Erythroblast (primary cell): ENCODE data around the gene TSGA10.

Experiments
- DNase-seq, 2 experiments: peaks; one replicate each; lab custom pipeline; 2025; lab: John Stamatoyannopoulos, UW
- GATA1 ChIP-seq: IDR thresholded peaks from 2 replicates; pipeline ENCODE4 v1.6.1; 2011; ENCODE audit warnings: low read depth, mild to moderate bottlenecking, control low read depth, low read length, moderate library complexity
- POLR2A ChIP-seq: IDR thresholded peaks from 2 replicates; pipeline ENCODE4 v1.6.1; 2011; ENCODE audit warnings: mild to moderate bottlenecking, low read length

Gene TSGA10

DNA sequence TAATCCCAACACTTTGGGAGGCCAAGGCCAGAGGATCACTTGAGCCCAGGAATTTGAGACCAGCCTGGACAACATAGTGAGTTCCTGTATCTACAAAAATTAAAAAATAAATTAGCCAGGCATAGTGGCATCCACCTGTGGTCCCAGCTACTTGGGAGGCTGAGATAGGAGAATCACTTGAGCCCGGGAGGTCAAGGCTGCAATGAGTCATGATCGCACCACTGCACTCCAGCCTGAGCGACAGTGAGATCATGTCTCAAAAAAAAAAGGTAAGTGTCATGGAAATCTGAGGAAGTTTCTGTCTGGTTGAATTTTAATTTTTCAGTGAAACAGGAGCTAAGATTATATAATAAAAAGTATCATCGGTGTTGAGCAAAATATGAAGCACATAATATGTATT lies 15.7 kb downstream of the TSGA10 start:
- peak; percentile 17 to 46 for DNase-seq
- TF ChIP-seq POLR2A (no peak), GATA1 (no peak)

DNA sequence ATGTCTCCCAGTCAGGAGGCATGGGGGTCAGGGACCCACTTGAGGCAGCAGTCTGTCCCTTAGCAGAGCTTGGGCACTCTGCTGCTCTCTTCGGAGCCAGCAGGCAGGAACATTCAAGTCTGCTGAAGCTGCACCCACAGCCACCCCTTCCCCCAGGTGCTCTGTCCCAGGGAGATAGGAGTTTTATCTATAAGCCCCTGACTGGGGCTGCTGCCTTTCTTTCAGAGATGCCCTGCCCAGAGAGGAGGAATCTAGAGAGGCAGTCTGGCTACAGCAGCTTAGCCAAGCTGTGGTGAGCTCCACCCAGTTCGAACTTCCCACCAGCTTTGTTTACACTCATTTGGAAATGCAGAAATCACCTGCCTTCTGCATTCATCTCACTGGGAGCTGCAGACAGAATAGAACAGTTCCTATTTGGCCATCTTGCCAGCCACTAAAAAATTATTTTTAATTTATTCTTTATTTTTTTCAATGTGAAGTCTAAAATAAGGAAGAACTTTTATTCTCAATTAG lies 19.6 kb downstream of the TSGA10 start:
- TF ChIP-seq POLR2A = peak; percentile 48
- DNase-seq = peak; percentile 68 to 86

- DNase-seq = no peak
- no peak for TF ChIP-seq POLR2A
- TF ChIP-seq GATA1 = no peak
These were observed 26.8 kb downstream of the TSGA10 start for GRCh38 chr2:99127981-99128380.

- TF ChIP-seq POLR2A (no peak), GATA1 (no peak)
- DNase-seq = no peak
These were observed 42.1 kb downstream of the TSGA10 start for GRCh38 chr2:99112617-99113016.

GRCh38 chr2:99111945-99112344 lies 42.8 kb downstream of the TSGA10 start:
- TF ChIP-seq GATA1 = no peak
- DNase-seq = no peak

DNA sequence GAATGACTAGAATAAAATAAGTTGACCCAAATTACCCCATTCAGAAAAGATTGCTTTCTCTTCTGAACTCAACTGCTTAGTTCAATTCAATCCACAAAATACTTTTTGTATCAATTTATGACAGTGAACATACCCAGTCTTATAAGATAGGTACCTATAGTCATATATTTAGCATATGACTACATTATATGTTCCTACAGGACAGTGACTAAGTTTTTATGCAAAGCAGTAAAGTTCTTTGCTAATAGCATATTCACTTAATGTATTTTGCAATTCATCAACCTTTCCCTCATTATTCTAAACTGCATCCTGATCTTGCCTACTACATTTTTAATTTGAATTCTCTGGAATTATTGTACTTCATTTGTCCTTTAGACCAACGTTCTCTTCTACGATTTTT lies 43.5 kb downstream of the TSGA10 start:
- TF ChIP-seq GATA1 (no peak), POLR2A (no peak)
- DNase-seq = no peak

DNA sequence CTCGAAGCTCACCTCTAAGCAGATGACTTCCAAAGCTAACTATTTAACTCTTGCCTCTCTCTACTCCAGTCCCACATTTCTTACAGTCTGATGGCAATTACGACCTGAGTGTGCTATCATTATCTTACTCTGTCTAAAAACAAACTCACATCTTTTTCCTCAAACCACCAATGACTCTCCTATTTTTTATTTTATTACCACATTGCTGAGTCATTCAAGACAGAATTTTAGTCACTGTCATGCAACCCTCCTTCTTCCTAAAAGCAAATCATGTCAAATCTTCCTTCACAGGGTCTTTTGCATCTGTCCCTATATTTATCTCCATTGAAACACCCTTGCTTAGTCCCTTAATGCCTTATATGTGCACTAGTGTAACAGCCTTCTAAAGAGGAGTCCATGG lies 47.8 kb downstream of the TSGA10 start:
- TF ChIP-seq POLR2A = no peak
- TF ChIP-seq GATA1 = no peak
- peak; percentile 55 to 63 for DNase-seq

- DNase-seq = peak in 1 of 2 experiments; percentile 40
- TF ChIP-seq POLR2A = no peak
- no peak for TF ChIP-seq GATA1
These were observed 50.7 kb downstream of the TSGA10 start for GRCh38 chr2:99104006-99104405.

- DNase-seq = peak; percentile 7 to 10
- no peak for TF ChIP-seq POLR2A
- TF ChIP-seq GATA1 = no peak
These were observed 53.0 kb downstream of the TSGA10 start for GRCh38 chr2:99101697-99102096.

DNA sequence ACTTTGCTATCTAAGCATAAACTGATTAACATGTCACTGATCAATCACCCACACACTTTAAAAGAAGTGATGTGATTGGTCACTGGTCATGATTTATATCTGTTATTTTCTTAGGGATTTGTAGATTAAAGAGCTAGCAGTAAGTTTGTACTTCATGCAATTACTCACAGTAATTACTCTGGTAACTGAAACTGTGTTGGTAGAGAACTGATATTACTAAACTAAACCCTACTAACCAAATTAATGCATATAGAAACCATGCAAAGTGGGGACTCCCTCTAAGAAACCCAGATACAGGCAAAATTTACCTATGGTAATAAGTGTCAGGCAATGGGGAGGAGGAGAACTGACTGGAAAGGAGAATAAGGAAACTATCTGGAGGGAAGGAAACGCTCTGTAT lies 58.0 kb downstream of the TSGA10 start:
- DNase-seq = no peak
- TF ChIP-seq GATA1 = no peak
- TF ChIP-seq POLR2A = no peak

DNA sequence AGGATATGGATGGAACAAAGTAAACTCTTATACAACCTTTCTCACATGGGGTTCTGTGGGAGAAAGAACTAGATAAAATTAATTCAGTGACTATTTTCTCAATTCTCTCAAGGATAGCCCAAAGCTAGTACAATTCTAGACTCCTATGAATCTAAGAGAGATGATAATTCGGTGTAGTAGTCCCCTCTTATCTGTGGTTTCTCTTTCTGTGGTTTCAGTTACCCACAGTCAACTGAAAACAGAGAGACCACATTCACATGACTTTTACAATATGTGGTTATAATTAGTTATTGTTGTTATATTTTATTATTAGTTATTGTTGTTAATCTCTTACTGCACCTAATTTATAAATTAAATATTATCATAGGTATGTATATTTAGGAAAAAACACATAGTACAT lies 66.7 kb downstream of the TSGA10 start:
- DNase-seq = peak; percentile 19 to 36
- TF ChIP-seq POLR2A (no peak), GATA1 (no peak)

DNA sequence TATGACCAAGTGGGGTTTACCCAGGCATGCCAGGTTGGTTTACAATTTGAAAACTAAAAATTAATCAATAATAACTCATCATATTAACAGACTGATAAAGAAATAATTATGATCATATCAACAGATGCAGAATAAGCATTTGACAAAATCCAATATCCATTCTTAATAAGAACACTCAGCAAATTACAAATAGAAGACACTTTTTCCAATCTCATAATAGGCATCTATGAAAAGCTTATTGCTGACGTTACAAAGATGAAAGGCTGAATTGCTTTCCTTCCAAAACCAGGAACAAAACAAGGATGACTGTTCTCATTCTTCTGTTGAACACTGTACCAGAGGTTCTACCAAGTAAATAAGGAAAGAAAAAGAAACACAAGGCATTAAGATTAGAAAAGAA lies 68.4 kb downstream of the TSGA10 start:
- DNase-seq = no peak
- TF ChIP-seq POLR2A (no peak), GATA1 (no peak)

DNA sequence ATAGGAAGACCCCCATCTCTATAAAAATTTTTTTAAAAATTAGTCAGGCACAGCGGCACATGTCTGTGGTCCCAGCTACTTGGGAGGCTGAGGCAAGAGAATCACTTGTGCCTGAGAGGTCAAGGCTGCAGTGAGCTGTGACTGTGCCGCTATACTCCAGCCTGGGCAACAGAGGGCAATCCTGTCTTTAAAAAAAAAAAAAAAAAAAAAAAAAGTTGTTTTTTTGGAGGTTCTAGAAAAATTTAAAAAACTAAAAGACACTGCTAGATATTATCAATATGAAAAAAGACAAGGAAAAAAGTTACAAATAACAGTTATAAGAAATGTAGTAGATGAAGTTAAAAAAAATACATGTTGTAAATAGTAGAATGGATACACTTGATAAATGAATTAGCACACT lies 69.3 kb downstream of the TSGA10 start:
- no peak for TF ChIP-seq POLR2A
- peak; percentile 59 to 66 for DNase-seq

DNA sequence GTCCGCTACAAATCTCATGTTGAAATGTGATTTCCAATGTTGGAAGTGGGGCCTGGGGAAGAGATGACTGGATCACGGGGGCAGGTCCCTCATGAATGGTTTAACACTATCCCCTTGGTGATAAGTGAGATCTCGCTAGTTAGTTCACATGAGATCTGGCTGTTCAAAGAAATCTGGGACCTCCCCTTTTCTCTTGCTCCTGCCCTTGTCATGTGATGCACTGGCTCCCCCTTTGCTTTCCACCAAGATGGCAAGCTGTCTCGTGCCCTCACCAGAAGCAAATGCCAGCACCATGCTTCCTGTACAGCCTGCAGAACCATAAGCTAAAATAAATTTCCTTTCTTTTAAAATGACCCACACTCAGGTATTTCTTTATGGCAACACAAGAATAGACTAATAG lies 70.5 kb downstream of the TSGA10 start:
- TF ChIP-seq POLR2A = no peak
- no peak for TF ChIP-seq GATA1
- no peak for DNase-seq

- DNase-seq = no peak
- TF ChIP-seq GATA1 = no peak
- TF ChIP-seq POLR2A = no peak
These were observed 72.9 kb downstream of the TSGA10 start for GRCh38 chr2:99081891-99082290.

- TF ChIP-seq GATA1 (no peak), POLR2A (no peak)
- no peak for DNase-seq
These were observed 75.5 kb downstream of the TSGA10 start for GRCh38 chr2:99079226-99079625.

DNA sequence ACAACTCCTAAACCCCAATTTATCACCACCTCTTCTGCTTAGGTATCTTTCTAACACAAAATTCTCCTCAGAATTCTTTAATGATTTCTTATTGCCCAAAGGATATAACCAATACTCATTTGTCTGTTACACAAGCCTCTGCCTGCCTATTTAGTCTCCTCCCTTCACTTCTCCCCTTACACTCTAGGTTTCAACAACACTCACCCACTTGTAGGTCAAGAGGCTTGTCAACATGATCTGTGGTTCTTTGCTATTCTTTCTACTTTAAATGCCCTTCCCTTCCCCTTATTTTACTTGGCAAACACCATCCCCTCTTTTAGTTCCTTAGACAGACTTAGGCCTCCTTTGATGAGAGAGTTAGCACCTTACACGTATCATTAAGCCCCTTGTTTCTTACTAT lies 82.2 kb downstream of the TSGA10 start:
- no peak for DNase-seq
- TF ChIP-seq GATA1 = no peak
- no peak for TF ChIP-seq POLR2A
